HPDE6-E6E7 (cell line): ENCODE results near the gene BEND7.
"Not testable (repeated sequence)": the region's sequence is repeated elsewhere in the genome, so short reads cannot be mapped to it uniquely, and the experiment has no call there.

Experiments
- DNase-seq: peaks from one replicate; pipeline ENCODE4 v3.0.0; 2011; ENCODE audit warnings: missing footprints; ENCODE audit errors: extremely low spot score

BEND7 gene

GRCh38 chr10:13528875-13529713, at the start of gene BEND7:
Gene BEND7 (minus strand): TSS chr10:13529014. CDS start chr10:13528533, 481 bp downstream.
- DNase-seq, result no peak

GRCh38 chr10:13573960-13574359, 45.1 kb upstream of the BEND7 start:
- no peak for DNase-seq

GRCh38 chr10:13571541-13571940, 42.7 kb upstream of the BEND7 start:
- no peak for DNase-seq

GRCh38 chr10:13567030-13567429, 38.2 kb upstream of the BEND7 start:
- DNase-seq, result no peak

- no peak for DNase-seq
Measured at GRCh38 chr10:13564576-13564975, 35.8 kb upstream of the BEND7 start.

GRCh38 chr10:13563481-13564445, 34.9 kb upstream of the BEND7 start:
- no peak for DNase-seq

GRCh38 chr10:13560597-13560996, 31.8 kb upstream of the BEND7 start:
- no peak for DNase-seq

GRCh38 chr10:13559124-13559700, 30.4 kb upstream of the BEND7 start:
- DNase-seq, result no peak

- DNase-seq, result no peak
Measured at GRCh38 chr10:13555884-13556510, 27.2 kb upstream of the BEND7 start.

- no peak for DNase-seq
Measured at GRCh38 chr10:13550802-13551201, 22.0 kb upstream of the BEND7 start.

GRCh38 chr10:13542533-13542932, 13.7 kb upstream of the BEND7 start:
- no peak for DNase-seq

- not testable (repeated sequence) for DNase-seq
Measured at GRCh38 chr10:13537985-13538384, 9.2 kb upstream of the BEND7 start.

- no peak for DNase-seq
Measured at GRCh38 chr10:13536674-13537366, 8.0 kb upstream of the BEND7 start.

- no peak for DNase-seq
Measured at GRCh38 chr10:13535346-13535745, 6.5 kb upstream of the BEND7 start.

GRCh38 chr10:13529714-13529973, 830 bp upstream of the BEND7 start:
- DNase-seq, result no peak

GRCh38 chr10:13528123-13528874, 515 bp downstream of the BEND7 start:
- DNase-seq, result no peak

- no peak for DNase-seq
Measured at GRCh38 chr10:13527864-13528122, 1.0 kb downstream of the BEND7 start.

GRCh38 chr10:13526948-13527863, 1.6 kb downstream of the BEND7 start:
- peak; percentile 9 for DNase-seq

GRCh38 chr10:13525663-13526062, 3.2 kb downstream of the BEND7 start:
- no peak for DNase-seq

GRCh38 chr10:13521026-13521425, 7.8 kb downstream of the BEND7 start:
- no peak for DNase-seq
